Loucy (cell line): ENCODE data around the gene SLC25A26.

Experiments
- H2AFZ ChIP-seq: fragments of 200-600 bp; sonication (generic); 2 replicates; pipeline ENCODE4 v1.6.0; 2016; ENCODE audit warnings: antibody characterized with exemption, mild to moderate bottlenecking, low read length, moderate library complexity
- H3F3A ChIP-seq: fragments of 200-600 bp; 2 replicates; pipeline ENCODE4 v1.6.0; 2016; ENCODE audit warnings: antibody characterized with exemption, low read depth, mild to moderate bottlenecking
- H3K27me3 ChIP-seq: fragments of 200-600 bp; sonication (generic); 2 replicates; pipeline ENCODE4 v1.6.1; 2014; ENCODE audit warnings: low read length, mild to moderate bottlenecking; ENCODE audit not compliant: insufficient read depth, poor library complexity, severe bottlenecking
- H3K36me3 ChIP-seq: fragments of 200-600 bp; sonication (generic); 2 replicates; pipeline ENCODE4 v1.6.1; 2016; ENCODE audit warnings: low read length; ENCODE audit not compliant: insufficient read depth
- H3K4me1 ChIP-seq: fragments of 200-600 bp; sonication (generic); 2 replicates; pipeline ENCODE4 v1.5.1; 2014; ENCODE audit warnings: low read length, mild to moderate bottlenecking; ENCODE audit not compliant: insufficient read depth, poor library complexity, severe bottlenecking
- H3K4me2 ChIP-seq: fragments of 200-600 bp; sonication (generic); 2 replicates; pipeline ENCODE4 v1.6.0; 2014; ENCODE audit warnings: antibody characterized with exemption, low read length, low read depth, mild to moderate bottlenecking; ENCODE audit not compliant: poor library complexity, severe bottlenecking
- H3K4me3 ChIP-seq: fragments of 200-600 bp; sonication (generic); 2 replicates; pipeline ENCODE4 v1.5.1; 2014; ENCODE audit warnings: low read length, mild to moderate bottlenecking, mixed read lengths; ENCODE audit not compliant: poor library complexity, severe bottlenecking
- H3K79me2 ChIP-seq: fragments of 200-600 bp; sonication (generic); 2 replicates; pipeline ENCODE4 v1.6.1; 2014; ENCODE audit warnings: low read length; ENCODE audit not compliant: insufficient read depth
- H3K9ac ChIP-seq: fragments of 200-600 bp; sonication (generic); 2 replicates; pipeline ENCODE4 v1.6.0; 2014; ENCODE audit warnings: mild to moderate bottlenecking, low read depth, low read length, moderate library complexity; ENCODE audit not compliant: poor library complexity, severe bottlenecking
- H3K9me2 ChIP-seq: fragments of 200-600 bp; sonication (generic); replicated peaks from 2 replicates; pipeline ENCODE4 v1.6.1; 2016; ENCODE audit warnings: low read depth, low read length, mixed read lengths
- H3K9me3 ChIP-seq: fragments of 200-600 bp; sonication (generic); 2 replicates; pipeline ENCODE4 v1.6.1; 2014; ENCODE audit warnings: mild to moderate bottlenecking, antibody characterized with exemption, low read length, low read depth; ENCODE audit not compliant: insufficient read depth
- H4K20me1 ChIP-seq: fragments of 200-600 bp; sonication (generic); 2 replicates; pipeline ENCODE4 v1.6.0; 2014; ENCODE audit warnings: antibody characterized with exemption, low read length, mild to moderate bottlenecking; ENCODE audit not compliant: insufficient read depth, poor library complexity, severe bottlenecking
- CTCF ChIP-seq: fragments of 200-600 bp; sonication (generic); conservative IDR thresholded peaks from 2 replicates; pipeline ENCODE4 v1.5.1; 2014; ENCODE audit warnings: mild to moderate bottlenecking, antibody characterized with exemption, low read length
- EZH2phosphoT487 ChIP-seq: fragments of 200-600 bp; IDR thresholded peaks from 2 replicates; pipeline ENCODE4 v1.6.1; 2018; ENCODE audit warnings: antibody characterized with exemption, mild to moderate bottlenecking, moderate library complexity, borderline replicate concordance

SLC25A26 gene

GRCh38 chr3:66427352-66427751 lies 206.6 kb downstream of the SLC25A26 start:
- H3K9me3 ChIP-seq: peaks cover 4% of the 10 kb centered on the region; the same call in 1 of the 2 replicates
- H3K9me2 ChIP-seq: no peaks in the 10 kb centered on the region
- peaks cover 29% of the 10 kb centered on the region for H3K4me1 ChIP-seq
- H3K79me2 ChIP-seq: peaks cover 90% of the 10 kb centered on the region
- no peak overlapping the region for H2AFZ ChIP-seq
- no peaks in the 10 kb centered on the region for H3F3A ChIP-seq
- H3K36me3 ChIP-seq: peaks cover 9% of the 10 kb centered on the region; the same call in 1 of the 2 replicates
- no peak overlapping the region for H3K4me3 ChIP-seq
- TF ChIP-seq CTCF: no peak
- TF ChIP-seq EZH2phosphoT487: no peak
- no peak overlapping the region for H3K4me2 ChIP-seq
- H4K20me1 ChIP-seq: peaks cover 5% of the 10 kb centered on the region
- H3K9ac ChIP-seq: no peak overlapping the region
- H3K27me3 ChIP-seq: no peaks in the 10 kb centered on the region

DNA sequence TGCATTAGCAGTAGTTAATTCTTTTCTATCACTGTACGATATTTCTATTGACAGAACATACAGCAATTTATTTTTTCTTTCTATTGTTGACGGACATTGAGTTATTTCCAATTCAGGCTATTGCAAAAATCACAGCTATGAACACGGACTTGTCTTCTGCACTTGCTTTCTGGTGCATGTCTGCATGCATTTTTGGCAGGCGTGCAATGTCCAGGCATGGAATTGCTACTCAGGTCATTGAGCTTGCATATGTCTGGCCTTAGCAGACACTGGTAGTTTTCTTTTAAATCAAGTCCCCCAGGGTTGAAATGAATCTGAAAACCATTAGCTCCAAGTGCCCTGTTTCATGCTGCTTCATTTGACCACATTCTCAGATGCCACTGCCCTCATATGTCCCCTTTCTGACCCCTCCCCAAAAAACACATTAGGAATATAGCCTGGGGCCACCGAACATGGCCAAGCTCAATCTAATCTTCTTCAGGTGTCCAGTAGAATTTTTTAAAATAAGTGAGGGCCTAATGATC lies 207.2 kb downstream of the SLC25A26 start:
- Histone ChIP-seq H3K4me3 (no peak overlapping the region), H3F3A (no peaks in the 10 kb centered on the region), H2AFZ (no peak overlapping the region), H3K79me2 (peaks cover 97% of the 10 kb centered on the region), H3K4me2 (no peak overlapping the region), H3K9ac (no peak overlapping the region), H3K4me1 (peaks cover 35% of the 10 kb centered on the region), H3K9me2 (no peaks in the 10 kb centered on the region), H3K9me3 (no peaks in the 10 kb centered on the region), H3K36me3 (peaks cover 9% of the 10 kb centered on the region; the same call in 1 of the 2 replicates), H3K27me3 (no peaks in the 10 kb centered on the region), H4K20me1 (peaks cover 5% of the 10 kb centered on the region)
- TF ChIP-seq EZH2phosphoT487 (no peak), CTCF (no peak)
